Neural cell (in vitro differentiated cells): ENCODE data around the gene HCN1. TPM values are rescaled to one million over a fixed set of nuclear protein-coding genes. Genes with fewer than 3 reads are reported as not detected.

Experiments used
- H2AFZ ChIP-seq: fragments of 200-600, 300-800 bp; sonication (generic), shearing (Covaris generic); 2 replicates; pipeline ENCODE4 v1.6.0; 2014; ENCODE audit warnings: low read depth, mild to moderate bottlenecking, antibody characterized with exemption, low read length, moderate library complexity
- H3F3A ChIP-seq: fragments of 200-600 bp; shearing (Covaris generic); 2 replicates; pipeline ENCODE4 v1.6.1; 2016; ENCODE audit warnings: mild to moderate bottlenecking, moderate library complexity, mixed read lengths, antibody characterized with exemption, low read length; ENCODE audit not compliant: insufficient read depth, poor library complexity, severe bottlenecking
- H3K27ac ChIP-seq: fragments of 200-600, 300-800 bp; sonication (generic), shearing (Covaris generic); 2 replicates; pipeline ENCODE4 v1.5.1; 2014; ENCODE audit warnings: mild to moderate bottlenecking, low read length, moderate library complexity
- H3K27me3 ChIP-seq: fragments of 300-800, 200-600 bp; sonication (generic), shearing (Covaris generic); 2 replicates; pipeline ENCODE4 v1.6.0; 2014; ENCODE audit warnings: mild to moderate bottlenecking, low read depth, low read length, moderate library complexity; ENCODE audit not compliant: insufficient read depth
- H3K36me3 ChIP-seq: fragments of 300-800, 200-600 bp; sonication (generic), shearing (Covaris generic); 2 replicates; pipeline ENCODE4 v1.5.1; 2014; ENCODE audit warnings: mild to moderate bottlenecking, antibody characterized with exemption, low read length, moderate library complexity; ENCODE audit not compliant: insufficient read depth
- H3K4me2 ChIP-seq: fragments of 300-800, 200-600 bp; sonication (generic), shearing (Covaris generic); 2 replicates; pipeline ENCODE4 v1.6.0; 2014; ENCODE audit warnings: mild to moderate bottlenecking, low read length
- H3K4me3 ChIP-seq: fragments of 300-800, 200-600 bp; sonication (generic), shearing (Covaris generic); 2 replicates; pipeline ENCODE4 v1.5.1; 2014; ENCODE audit warnings: mild to moderate bottlenecking, low read length, moderate library complexity
- H3K79me2 ChIP-seq: fragments of 200-600 bp; shearing (Covaris generic); replicated peaks from 2 replicates; pipeline ENCODE4 v1.6.0; 2014; ENCODE audit warnings: mild to moderate bottlenecking, low read length, moderate library complexity; ENCODE audit not compliant: insufficient read depth
- H3K9ac ChIP-seq: fragments of 300-800, 200-600 bp; sonication (generic), shearing (Covaris generic); 2 replicates; pipeline ENCODE4 v1.6.1; 2016; ENCODE audit warnings: mild to moderate bottlenecking, low read length, mixed read lengths
- H3K9me2 ChIP-seq: fragments of 200-600 bp; shearing (Covaris generic); 2 replicates; pipeline ENCODE4 v1.6.1; 2016; ENCODE audit warnings: mild to moderate bottlenecking, low read length, mixed read lengths; ENCODE audit not compliant: insufficient read depth
- H3K9me3 ChIP-seq: fragments of 200-600, 300-800 bp; sonication (generic), shearing (Covaris generic); 2 replicates; pipeline ENCODE4 v1.6.1; 2016; ENCODE audit warnings: mild to moderate bottlenecking, mixed run types, low read length, moderate library complexity, mixed read lengths
- H4K20me1 ChIP-seq: fragments of 200-600 bp; shearing (Covaris generic); 2 replicates; pipeline ENCODE4 v1.6.1; 2016; ENCODE audit warnings: mild to moderate bottlenecking, mixed run types; ENCODE audit not compliant: insufficient read depth
- CTCF ChIP-seq: fragments of 450-650 bp; IDR thresholded peaks from 2 replicates; pipeline ENCODE4 v1.5.1; 2014; ENCODE audit warnings: antibody characterized with exemption, mild to moderate bottlenecking, moderate library complexity; ENCODE audit not compliant: poor library complexity, severe bottlenecking
- EP300 ChIP-seq: fragments of 450-650 bp; conservative IDR thresholded peaks from 2 replicates; pipeline ENCODE4 v1.6.1; 2014; ENCODE audit warnings: antibody characterized with exemption, mild to moderate bottlenecking, moderate library complexity; ENCODE audit not compliant: poor library complexity, severe bottlenecking
- EZH2 ChIP-seq: fragments of 200-600, 300-800 bp; shearing (Covaris generic), sonication (generic); IDR thresholded peaks from 2 replicates; pipeline ENCODE4 v1.6.1; 2014; ENCODE audit warnings: antibody characterized with exemption, low read length, borderline replicate concordance, mild to moderate bottlenecking; ENCODE audit not compliant: insufficient read depth, poor library complexity, severe bottlenecking
- MXI1 ChIP-seq: fragments of 450-650 bp; conservative IDR thresholded peaks from 2 replicates; pipeline ENCODE4 v1.6.1; 2014; ENCODE audit warnings: antibody characterized with exemption, mild to moderate bottlenecking; ENCODE audit not compliant: poor library complexity, severe bottlenecking
- POLR2AphosphoS5 ChIP-seq: IDR thresholded peaks from 2 replicates; pipeline ENCODE4 v1.6.1; 2012
- RAD21 ChIP-seq: fragments of 450-650 bp; conservative IDR thresholded peaks from 2 replicates; pipeline ENCODE4 v1.6.1; 2014; ENCODE audit warnings: antibody characterized with exemption, mild to moderate bottlenecking, moderate library complexity
- SMC3 ChIP-seq: fragments of 450-650 bp; conservative IDR thresholded peaks from 2 replicates; pipeline ENCODE4 v1.6.1; 2014; ENCODE audit warnings: antibody characterized with exemption, mild to moderate bottlenecking, moderate library complexity; ENCODE audit not compliant: poor library complexity
- TAF1 ChIP-seq: IDR thresholded peaks from 2 replicates; pipeline ENCODE4 v1.6.1; 2012; ENCODE audit warnings: low read depth
- polyA plus RNA-seq: library from polyadenylated mRNA; depleted of rRNA; stranded (reverse); fragments of >200 nt; gene quantifications from 2 replicates; pipeline ENCODE4 v1.2.3, GENCODE V29; 2014
- TF ChIP-seq, protein P1 (sequence below): IDR thresholded peaks from 2 replicates; pipeline ENCODE4 v1.6.1; 2012; ENCODE audit warnings: borderline replicate concordance

The HCN1 gene
- polyA plus RNA-seq, 1 donor from 2014 or later, result 1.4 TPM

- Histone ChIP-seq H3K9ac (no peak overlapping the region), H3K4me3 (no peak overlapping the region), H2AFZ (no peak overlapping the region), H3K9me2 (no peaks in the 10 kb centered on the region), H3K36me3 (no peaks in the 10 kb centered on the region), H4K20me1 (no peaks in the 10 kb centered on the region), H3K9me3 (no peaks in the 10 kb centered on the region), H3K27me3 (peaks cover 29% of the 10 kb centered on the region), H3K27ac (no peak overlapping the region), H3F3A (peaks cover 5% of the 10 kb centered on the region), H3K79me2 (no peaks in the 10 kb centered on the region), H3K4me2 (no peak overlapping the region)
- TF ChIP-seq, protein P1, sequence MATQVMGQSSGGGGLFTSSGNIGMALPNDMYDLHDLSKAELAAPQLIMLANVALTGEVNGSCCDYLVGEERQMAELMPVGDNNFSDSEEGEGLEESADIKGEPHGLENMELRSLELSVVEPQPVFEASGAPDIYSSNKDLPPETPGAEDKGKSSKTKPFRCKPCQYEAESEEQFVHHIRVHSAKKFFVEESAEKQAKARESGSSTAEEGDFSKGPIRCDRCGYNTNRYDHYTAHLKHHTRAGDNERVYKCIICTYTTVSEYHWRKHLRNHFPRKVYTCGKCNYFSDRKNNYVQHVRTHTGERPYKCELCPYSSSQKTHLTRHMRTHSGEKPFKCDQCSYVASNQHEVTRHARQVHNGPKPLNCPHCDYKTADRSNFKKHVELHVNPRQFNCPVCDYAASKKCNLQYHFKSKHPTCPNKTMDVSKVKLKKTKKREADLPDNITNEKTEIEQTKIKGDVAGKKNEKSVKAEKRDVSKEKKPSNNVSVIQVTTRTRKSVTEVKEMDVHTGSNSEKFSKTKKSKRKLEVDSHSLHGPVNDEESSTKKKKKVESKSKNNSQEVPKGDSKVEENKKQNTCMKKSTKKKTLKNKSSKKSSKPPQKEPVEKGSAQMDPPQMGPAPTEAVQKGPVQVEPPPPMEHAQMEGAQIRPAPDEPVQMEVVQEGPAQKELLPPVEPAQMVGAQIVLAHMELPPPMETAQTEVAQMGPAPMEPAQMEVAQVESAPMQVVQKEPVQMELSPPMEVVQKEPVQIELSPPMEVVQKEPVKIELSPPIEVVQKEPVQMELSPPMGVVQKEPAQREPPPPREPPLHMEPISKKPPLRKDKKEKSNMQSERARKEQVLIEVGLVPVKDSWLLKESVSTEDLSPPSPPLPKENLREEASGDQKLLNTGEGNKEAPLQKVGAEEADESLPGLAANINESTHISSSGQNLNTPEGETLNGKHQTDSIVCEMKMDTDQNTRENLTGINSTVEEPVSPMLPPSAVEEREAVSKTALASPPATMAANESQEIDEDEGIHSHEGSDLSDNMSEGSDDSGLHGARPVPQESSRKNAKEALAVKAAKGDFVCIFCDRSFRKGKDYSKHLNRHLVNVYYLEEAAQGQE, result no peak
- TF ChIP-seq TAF1, result no peak
- no peak for TF ChIP-seq MXI1
- no peak for TF ChIP-seq SMC3
- no peak for TF ChIP-seq EZH2
- TF ChIP-seq CTCF, result no peak
- TF ChIP-seq POLR2AphosphoS5, result no peak
These were observed 1.0 kb upstream of the HCN1 start for GRCh38 chr5:45697201-45697600.

- Histone ChIP-seq H3K9ac (peak overlapping the region; percentile 54), H2AFZ (no peak overlapping the region), H3K27ac (no peak overlapping the region)
These were observed 400 bp downstream of the HCN1 start for GRCh38 chr5:45695804-45696156.

More at GRCh38 chr5:45695804-45696156, 400 bp downstream of the HCN1 start:
- Histone ChIP-seq H3K4me2 (no peak overlapping the region), H3K9me2 (no peaks in the 10 kb centered on the region), H4K20me1 (no peaks in the 10 kb centered on the region), H3K9me3 (no peaks in the 10 kb centered on the region), H3K36me3 (no peaks in the 10 kb centered on the region), H3K27me3 (peaks cover 29% of the 10 kb centered on the region), H3K4me3 (peak overlapping the region; percentile 72), H3K79me2 (no peaks in the 10 kb centered on the region), H3F3A (peaks cover 5% of the 10 kb centered on the region)
- TF ChIP-seq TAF1, result no peak
- TF ChIP-seq POLR2AphosphoS5, result no peak
- no peak for TF ChIP-seq SMC3
- TF ChIP-seq CTCF, result no peak
- no peak for TF ChIP-seq EZH2
- TF ChIP-seq, protein P1, result no peak
- TF ChIP-seq MXI1, result no peak
- no peak for TF ChIP-seq EP300
- no peak for TF ChIP-seq RAD21
